Ureter (tissue), 1 donor: Measurements from ENCODE around the gene GRK5. TPM values are rescaled to one million over a fixed set of nuclear protein-coding genes. Genes with fewer than 3 reads are reported as not detected.
A peak's percentile ranks its signal among the peaks of the same experiment; 100 is the strongest.
"Not testable (repeated sequence)": the region's sequence is repeated elsewhere in the genome, so short reads cannot be mapped to it uniquely, and the experiment has no call there.

Experiments
- DNase-seq: peaks from one replicate; pipeline ENCODE4 v3.0.0-alpha.2; 2020; ENCODE audit warnings: low spot score
- total RNA-seq: library from RNA; stranded (reverse); gene quantifications from one replicate; pipeline ENCODE4 v1.2.4, GENCODE V29; 2023
- donor health status: DM: yes; HTN: yes; CAD: no.

GRK5 gene
- total RNA-seq, 1 donor from 2014 or later: 16.7 TPM

- DNase-seq: no peak
These were observed 252.4 kb downstream of the GRK5 start for GRCh38 chr10:119459681-119460340.

GRCh38 chr10:119460369-119461195 is 253.2 kb downstream of the GRK5 start:
- DNase-seq: no peak

- DNase-seq: peak; percentile 74
These were observed 254.0 kb downstream of the GRK5 start for GRCh38 chr10:119461380-119461779.

GRCh38 chr10:119461923-119462322 is 254.6 kb downstream of the GRK5 start:
- no peak for DNase-seq

- DNase-seq: no peak
These were observed 255.4 kb downstream of the GRK5 start for GRCh38 chr10:119462773-119463172.

GRCh38 chr10:119463195-119463594 is 255.8 kb downstream of the GRK5 start:
- not testable (repeated sequence) for DNase-seq

GRCh38 chr10:119465085-119465484 is 257.7 kb downstream of the GRK5 start:
- DNase-seq: no peak

- no peak for DNase-seq
These were observed 258.7 kb downstream of the GRK5 start for GRCh38 chr10:119466076-119466475.

GRCh38 chr10:119466655-119467054 is 259.3 kb downstream of the GRK5 start:
- no peak for DNase-seq

- DNase-seq: no peak
These were observed 261.4 kb downstream of the GRK5 start for GRCh38 chr10:119468542-119469324.

- no peak for DNase-seq
These were observed 261.9 kb downstream of the GRK5 start for GRCh38 chr10:119469325-119469707.

- no peak for DNase-seq
These were observed 262.5 kb downstream of the GRK5 start for GRCh38 chr10:119469846-119470245.

GRCh38 chr10:119470920-119471702 is 263.7 kb downstream of the GRK5 start:
- DNase-seq: no peak

GRCh38 chr10:119473771-119474170 is 266.4 kb downstream of the GRK5 start:
- no peak for DNase-seq

- DNase-seq: no peak
These were observed 267.2 kb downstream of the GRK5 start for GRCh38 chr10:119474606-119475005.

- DNase-seq: no peak
These were observed 270.1 kb downstream of the GRK5 start for GRCh38 chr10:119477444-119477843.

- DNase-seq: no peak
These were observed 270.9 kb downstream of the GRK5 start for GRCh38 chr10:119478111-119478802.

GRCh38 chr10:119478811-119479341 is 271.5 kb downstream of the GRK5 start:
- DNase-seq: no peak

GRCh38 chr10:119479532-119479931 is 272.2 kb downstream of the GRK5 start:
- DNase-seq: no peak

GRCh38 chr10:119480667-119481066 is 273.3 kb downstream of the GRK5 start:
- DNase-seq: no peak
